GM19351 (cell line): ENCODE results near the gene TM2D3.

Experiments
- ATAC-seq: cut with Tn5 transposase; IDR thresholded peaks from one replicate; pipeline ENCODE4 v1.9.1; 2021; ENCODE audit warnings: mild to moderate bottlenecking, moderate library complexity; ENCODE audit not compliant: unreplicated experiment

Gene TM2D3

GRCh38 chr15:101608201-101608600, 44.0 kb downstream of the TM2D3 start:
- ATAC-seq = no peak

GRCh38 chr15:101607108-101607507, 45.1 kb downstream of the TM2D3 start:
- no peak for ATAC-seq

GRCh38 chr15:101604124-101604874, 47.9 kb downstream of the TM2D3 start:
- ATAC-seq = no peak

GRCh38 chr15:101602801-101603200, 49.4 kb downstream of the TM2D3 start:
- no peak for ATAC-seq

- ATAC-seq = no peak
Measured at GRCh38 chr15:101600035-101600434, 52.1 kb downstream of the TM2D3 start.

- ATAC-seq = no peak
Measured at GRCh38 chr15:101599091-101599490, 53.1 kb downstream of the TM2D3 start.

- ATAC-seq = no peak
Measured at GRCh38 chr15:101597360-101597928, 54.7 kb downstream of the TM2D3 start.

- no peak for ATAC-seq
Measured at GRCh38 chr15:101596633-101597032, 55.5 kb downstream of the TM2D3 start.
